CD4-positive, alpha-beta memory T cell (primary cell): Measurements from ENCODE around the gene CCM2. TPM values are rescaled to one million over a fixed set of nuclear protein-coding genes. Genes with fewer than 3 reads are reported as not detected.
"Not testable (repeated sequence)": the region's sequence is repeated elsewhere in the genome, so short reads cannot be mapped to it uniquely, and the experiment has no call there.

Experiments used
- CTCF ChIA-PET: fragments of 350-600 bp; sonication (Branson Sonifier 250); formaldehyde crosslinking; loops from one replicate; lab custom pipeline; 2021; ENCODE audit warnings: inconsistent platforms; ENCODE audit not compliant: partially characterized antibody; lab: Charles Lee
- POLR2A ChIA-PET: fragments of 350-600 bp; sonication (Branson Sonifier 250); formaldehyde crosslinking; loops from one replicate; lab custom pipeline; 2021; ENCODE audit not compliant: partially characterized antibody; lab: Charles Lee
- DNase-seq, 5 donors: peaks; one replicate each; pipeline versions ENCODE4 v3.0.0 to v3.0.0-alpha.2; 2020 to 2022; ENCODE audit warnings: mixed read lengths in 1 of 5
- H3K27ac ChIP-seq: one replicate; pipeline ENCODE4 v1.7.0; 2013; ENCODE audit warnings: low read depth, low read length
- H3K27me3 ChIP-seq: 2 replicates; pipeline ENCODE4 v1.7.0; 2013; ENCODE audit warnings: mild to moderate bottlenecking, low read length, moderate library complexity; ENCODE audit not compliant: insufficient read depth
- H3K36me3 ChIP-seq: 2 replicates; pipeline ENCODE4 v1.7.0; 2013; ENCODE audit warnings: mild to moderate bottlenecking, low read length, moderate library complexity; ENCODE audit not compliant: insufficient read depth
- H3K4me1 ChIP-seq: 2 replicates; pipeline ENCODE4 v1.7.0; 2013; ENCODE audit warnings: mild to moderate bottlenecking, low read length, moderate library complexity; ENCODE audit not compliant: insufficient read depth
- H3K4me3 ChIP-seq, 2 donors: one replicate each; pipeline ENCODE4 v1.7.0; 2013; ENCODE audit warnings: low read length in 2 of 2, mild to moderate bottlenecking in 1 of 2
- H3K9me3 ChIP-seq, 2 donors: one replicate each; pipeline ENCODE4 v1.7.0; 2013; ENCODE audit warnings: low read length in 2 of 2, control low read depth in 1 of 2; ENCODE audit not compliant: control insufficient read depth in 1 of 2
- H3K27ac Mint-ChIP-seq, 7 donors: one replicate each; pipeline ENCODE4 v1.8.0; 2020 to 2021; ENCODE audit warnings: mixed read lengths in 7 of 7, mild to moderate bottlenecking in 6 of 7, inconsistent platforms in 3 of 7, moderate library complexity in 3 of 7
- H3K27me3 Mint-ChIP-seq, 2 donors: one replicate each; pipeline ENCODE4 v1.8.0; 2020 to 2021; ENCODE audit warnings: mixed read lengths in 2 of 2
- H3K36me3 Mint-ChIP-seq, 2 donors: one replicate each; pipeline ENCODE4 v1.8.0; 2020 to 2021; ENCODE audit warnings: mixed read lengths in 2 of 2, inconsistent platforms in 1 of 2, mild to moderate bottlenecking in 1 of 2
- H3K4me1 Mint-ChIP-seq, 4 donors: one replicate each; pipeline ENCODE4 v1.8.0; 2020 to 2021; ENCODE audit warnings: mixed read lengths in 4 of 4, mild to moderate bottlenecking in 1 of 4
- H3K4me3 Mint-ChIP-seq, 8 donors: one replicate each; pipeline ENCODE4 v1.8.0; 2020 to 2021; ENCODE audit warnings: mixed read lengths in 8 of 8, mild to moderate bottlenecking in 7 of 8, moderate library complexity in 6 of 8, inconsistent platforms in 3 of 8
- H3K9me3 Mint-ChIP-seq, 8 donors: one replicate each; pipeline ENCODE4 v1.8.0; 2020 to 2021; ENCODE audit warnings: mixed read lengths in 8 of 8, mild to moderate bottlenecking in 5 of 8, inconsistent platforms in 3 of 8, moderate library complexity in 1 of 8
- intact Hi-C: fragments of 100-400 bp; cut with micrococcal nuclease; formaldehyde crosslinking; loops from one replicate; pipeline ENCODE4 v1.15.1; 2023
- polyA plus RNA-seq, 2 donors: library from polyadenylated mRNA; unstranded; fragments of 300-500 nt; fragmentation: Illumina TruSeq; gene quantifications; one replicate each; pipeline ENCODE4 v1.2.3, GENCODE V29; 2021
- total RNA-seq, 2 experiments: library from RNA; stranded (reverse); gene quantifications; one replicate each; pipeline ENCODE4 v1.2.3, GENCODE V29; 2021

Gene CCM2
- total and polyA plus RNA-seq, 4 experiments from 2014 or later = 82.1 to 200 (median 142) TPM

- peak overlapping the region; percentile 86 to 95 (median 88) for H3K27ac Mint-ChIP-seq
- H3K4me3 ChIP-seq, H3K9me3 ChIP-seq, DNase-seq, H3K27me3 ChIP-seq, H3K27me3 Mint-ChIP-seq, H3K36me3 ChIP-seq, H3K9me3 Mint-ChIP-seq: not testable (repeated sequence)
- peaks cover 41 to 84% (median 56%) of the 10 kb centered on the region in 4 donors for H3K4me1 Mint-ChIP-seq
- ChIA-PET POLR2A (interaction anchor here (0.7 to 19.7 kb wide), 10 partner anchors 10 to 140 kb away, joined by 3 to 551 read pairs (median 4); partner anchors contain the start of genes CCM2, MYO1G, PURB and TBRG4), CTCF (interaction anchor here (1.9 to 5.6 kb wide), 3 partner anchors 24 to 50 kb away, joined by 6 to 120 read pairs (median 57); partner anchors contain the start of genes CCM2 and MYO1G)
- intact Hi-C loops = loop anchor here (5.0 kb wide), 1 partner anchor 37 kb away; no protein-coding TSS in a partner anchor
- Histone ChIP-seq H3K4me1 (peaks cover 57% of the 10 kb centered on the region), H3K27ac (peak overlapping the region; percentile 59)
- peaks cover 26 to 37% of the 10 kb centered on the region in 2 donors for H3K36me3 Mint-ChIP-seq
- H3K4me3 Mint-ChIP-seq = peak overlapping the region in 7 of 8 donors; percentile 49 to 77 (median 69)
These were observed 25.5 kb downstream of the CCM2 start for GRCh38 chr7:45025473-45025872.

GRCh38 chr7:45026013-45026412 is 26.0 kb downstream of the CCM2 start:
- peaks cover 3% of the 10 kb centered on the region for H3K36me3 ChIP-seq
- DNase-seq = no peak
- no peaks in the 10 kb centered on the region for H3K9me3 ChIP-seq
- ChIA-PET POLR2A (interaction anchor here (0.7 to 19.7 kb wide), 9 partner anchors 10 to 140 kb away, joined by 3 to 551 read pairs (median 5); partner anchors contain the start of genes CCM2, MYO1G and PURB), CTCF (interaction anchor here (1.9 to 5.6 kb wide), 3 partner anchors 24 to 50 kb away, joined by 6 to 120 read pairs (median 57); partner anchors contain the start of genes CCM2 and MYO1G)
- Mint-ChIP-seq H3K4me1 (peaks cover 38 to 79% (median 53%) of the 10 kb centered on the region in 4 donors), H3K36me3 (peaks cover 26 to 37% of the 10 kb centered on the region in 2 donors), H3K9me3 (no peaks in the 10 kb centered on the region), H3K4me3 (peak overlapping the region; percentile 37 to 77 (median 68)), H3K27ac (peak overlapping the region; percentile 86 to 95 (median 88)), H3K27me3 (no peaks in the 10 kb centered on the region)
- H3K4me1 ChIP-seq = peaks cover 62% of the 10 kb centered on the region
- peak overlapping the region; percentile 59 for H3K27ac ChIP-seq
- no peak overlapping the region for H3K4me3 ChIP-seq
- no peaks in the 10 kb centered on the region for H3K27me3 ChIP-seq
- intact Hi-C loops = loop anchor here (5.0 kb wide), 1 partner anchor 36 kb away; no protein-coding TSS in a partner anchor

- peak; percentile 65 to 76 (median 67) for DNase-seq
- Histone ChIP-seq H3K36me3 (peaks cover 3% of the 10 kb centered on the region), H3K9me3 (no peaks in the 10 kb centered on the region), H3K4me3 (peak overlapping the region; percentile 97), H3K27ac (peak overlapping the region; percentile 82), H3K27me3 (no peaks in the 10 kb centered on the region), H3K4me1 (peaks cover 73% of the 10 kb centered on the region)
- peaks cover 37 to 78% (median 51%) of the 10 kb centered on the region in 4 donors for H3K4me1 Mint-ChIP-seq
- intact Hi-C loops = loop anchor here (1.0 to 5.0 kb wide), 4 partner anchors 26 to 109 kb away; partner anchors contain the start of gene MYO1G
- H3K27ac Mint-ChIP-seq = peak overlapping the region; percentile 88 to 97 (median 92)
- H3K36me3 Mint-ChIP-seq = peaks cover 26 to 37% of the 10 kb centered on the region in 2 donors
- CTCF ChIA-PET = interaction anchor here (1.1 to 5.6 kb wide), 12 partner anchors 10 to 109 kb away, joined by 3 to 120 read pairs (median 6); partner anchors contain the start of genes CCM2 and MYO1G
- peak overlapping the region; percentile 88 to 98 (median 95) for H3K4me3 Mint-ChIP-seq
- no peaks in the 10 kb centered on the region for H3K27me3 Mint-ChIP-seq
- POLR2A ChIA-PET = interaction anchor here (0.7 to 19.7 kb wide), 24 partner anchors 10 to 445 kb away, joined by 3 to 551 read pairs (median 9); partner anchors contain the start of genes CCM2, H2AZ2, MYO1G and OGDH
- H3K9me3 Mint-ChIP-seq = no peaks in the 10 kb centered on the region
These were observed 27.2 kb downstream of the CCM2 start for GRCh38 chr7:45026984-45027773.

- ChIA-PET CTCF (interaction anchor here (1.1 to 5.6 kb wide), 12 partner anchors 8 to 109 kb away, joined by 3 to 120 read pairs (median 7); partner anchors contain the start of genes CCM2 and MYO1G), POLR2A (interaction anchor here (0.7 to 19.7 kb wide), 26 partner anchors 9 to 446 kb away, joined by 3 to 551 read pairs (median 8); partner anchors contain the start of genes CCM2, H2AZ2, MYO1G and NACAD)
- Mint-ChIP-seq H3K36me3 (peaks cover 29 to 40% of the 10 kb centered on the region in 2 donors), H3K27ac (peak overlapping the region; percentile 88 to 97 (median 92)), H3K4me1 (peaks cover 41 to 83% (median 56%) of the 10 kb centered on the region in 4 donors), H3K4me3 (peak overlapping the region; percentile 88 to 98 (median 95)), H3K27me3 (no peaks in the 10 kb centered on the region), H3K9me3 (no peaks in the 10 kb centered on the region)
- H3K4me1 ChIP-seq = peaks cover 79% of the 10 kb centered on the region
- peak overlapping the region; percentile 82 for H3K27ac ChIP-seq
- peaks cover 3% of the 10 kb centered on the region for H3K36me3 ChIP-seq
- DNase-seq = no peak
- no peaks in the 10 kb centered on the region for H3K27me3 ChIP-seq
- no peaks in the 10 kb centered on the region for H3K9me3 ChIP-seq
- H3K4me3 ChIP-seq = peak overlapping the region; percentile 97
- intact Hi-C loops = loop anchor here (1.0 to 5.0 kb wide), 5 partner anchors 19 to 109 kb away; partner anchors contain the start of gene MYO1G
These were observed 27.7 kb downstream of the CCM2 start for GRCh38 chr7:45027774-45028114.

GRCh38 chr7:45028138-45028919 is 28.3 kb downstream of the CCM2 start:
- Mint-ChIP-seq H3K9me3 (no peaks in the 10 kb centered on the region), H3K27ac (peak overlapping the region; percentile 88 to 97 (median 92)), H3K36me3 (peaks cover 33 to 45% of the 10 kb centered on the region in 2 donors), H3K27me3 (no peaks in the 10 kb centered on the region), H3K4me3 (peak overlapping the region; percentile 88 to 98 (median 95)), H3K4me1 (peaks cover 44 to 88% (median 57%) of the 10 kb centered on the region in 4 donors)
- peak in 1 of 5 donors; percentile 17 for DNase-seq
- peak overlapping the region; percentile 97 for H3K4me3 ChIP-seq
- peaks cover 3% of the 10 kb centered on the region for H3K36me3 ChIP-seq
- POLR2A ChIA-PET = interaction anchor here (0.6 to 19.7 kb wide), 26 partner anchors 8 to 446 kb away, joined by 3 to 551 read pairs (median 8); partner anchors contain the start of genes CCM2, H2AZ2, MYO1G and NACAD
- H3K27me3 ChIP-seq = no peaks in the 10 kb centered on the region
- intact Hi-C loops = loop anchor here (2.0 to 5.0 kb wide), 2 partner anchors 18 to 34 kb away; no protein-coding TSS in a partner anchor
- peak overlapping the region; percentile 82 for H3K27ac ChIP-seq
- no peaks in the 10 kb centered on the region for H3K9me3 ChIP-seq
- CTCF ChIA-PET = interaction anchor here (0.9 to 5.6 kb wide), 13 partner anchors 8 to 108 kb away, joined by 3 to 120 read pairs (median 6); partner anchors contain the start of genes CCM2 and MYO1G
- peaks cover 85% of the 10 kb centered on the region for H3K4me1 ChIP-seq

- no peaks in the 10 kb centered on the region for H3K9me3 ChIP-seq
- peaks cover 90% of the 10 kb centered on the region for H3K4me1 ChIP-seq
- POLR2A ChIA-PET = interaction anchor here (0.6 to 19.7 kb wide), 14 partner anchors 8 to 346 kb away, joined by 3 to 551 read pairs (median 9); partner anchors contain the start of genes CCM2, MYO1G, NACAD and TBRG4
- CTCF ChIA-PET = interaction anchor here (0.9 to 5.6 kb wide), 9 partner anchors 8 to 107 kb away, joined by 3 to 120 read pairs (median 11); partner anchors contain the start of genes CCM2 and MYO1G
- Mint-ChIP-seq H3K9me3 (no peaks in the 10 kb centered on the region), H3K4me3 (peak overlapping the region; percentile 88 to 98 (median 95)), H3K27me3 (no peaks in the 10 kb centered on the region), H3K36me3 (peaks cover 33 to 51% of the 10 kb centered on the region in 2 donors), H3K4me1 (peaks cover 49 to 88% (median 61%) of the 10 kb centered on the region in 4 donors), H3K27ac (peak overlapping the region; percentile 88 to 97 (median 92))
- H3K27ac ChIP-seq = peak overlapping the region; percentile 82
- no peak for DNase-seq
- H3K27me3 ChIP-seq = no peaks in the 10 kb centered on the region
- intact Hi-C loops = loop anchor here (2.0 to 5.0 kb wide), 2 partner anchors 18 to 33 kb away; no protein-coding TSS in a partner anchor
- H3K4me3 ChIP-seq = peak overlapping the region; percentile 97
- H3K36me3 ChIP-seq = peaks cover 3% of the 10 kb centered on the region
These were observed 28.9 kb downstream of the CCM2 start for GRCh38 chr7:45028920-45029344.
